ENCODE results near the gene CRACDL. TPM values are rescaled to one million over a fixed set of nuclear protein-coding genes. Genes with fewer than 3 reads are reported as not detected.

Gene CRACDL
- polyA plus RNA-seq, 1 of the 3 experiments (the other 2 are of a cell fraction), result not detected

DNA sequence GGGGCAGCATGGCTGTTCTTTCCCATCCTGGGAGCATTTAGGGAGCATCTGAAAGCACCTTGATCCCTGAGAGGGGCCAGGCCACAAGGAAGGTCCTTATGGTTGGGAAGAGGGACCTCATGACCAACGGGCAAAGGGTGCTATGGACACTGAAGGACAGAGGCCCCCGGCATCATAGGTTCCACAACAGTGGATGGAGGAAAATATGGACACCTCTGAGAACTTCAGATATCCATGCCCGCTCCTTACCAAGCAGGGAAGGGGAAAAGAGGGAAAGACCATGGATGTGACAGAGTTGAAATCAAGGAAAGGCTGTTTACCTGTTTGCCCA, 111.0 kb downstream of the CRACDL start (continued):
- TF ChIP-seq YY1 (IDR thresholded peaks at IDR 0.05; ENCODE audit: low read depth) (no peak), IRF3 (IDR thresholded peaks at IDR 0.05; ENCODE audit: low read depth, low read length) (no peak), NRF1 (IDR thresholded peaks at IDR 0.05; ENCODE audit: low read depth, low read length) (no peak)

DNA sequence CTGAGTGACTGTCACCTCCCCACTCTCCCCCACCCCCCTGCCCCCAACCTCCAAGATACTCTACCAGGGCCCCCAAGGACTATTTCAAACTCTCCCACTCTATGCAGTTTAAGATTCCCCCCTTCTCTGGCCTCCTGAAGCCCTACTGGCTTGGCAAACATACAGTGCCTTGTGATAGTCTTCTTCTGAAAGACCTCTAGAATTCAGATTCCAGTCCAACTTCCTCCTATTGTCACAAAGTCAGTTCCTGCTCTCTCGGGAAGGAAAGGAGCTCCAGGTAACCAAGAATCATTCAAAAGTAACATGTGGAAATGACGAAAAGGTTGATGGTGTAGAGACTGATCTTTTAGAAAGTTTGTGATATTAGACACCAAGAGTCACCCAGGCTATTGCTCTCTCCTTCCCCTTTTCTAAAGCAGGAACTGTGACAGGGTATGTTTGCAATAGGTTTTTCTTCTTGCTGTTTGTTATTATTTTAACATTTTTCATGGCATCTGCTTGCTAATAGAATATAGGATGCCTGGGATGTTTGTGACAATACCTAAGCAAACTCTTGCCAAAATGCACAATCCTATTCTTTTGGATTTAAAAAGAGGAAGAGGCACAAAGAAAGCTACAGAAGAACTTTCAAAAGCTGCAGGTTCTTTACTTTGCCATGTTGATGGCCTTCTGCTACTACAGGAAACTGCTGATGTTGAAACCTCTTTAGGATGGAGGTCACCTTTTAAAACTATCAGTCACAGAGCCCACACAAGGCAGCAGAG, 111.6 kb downstream of the CRACDL start:
- Histone ChIP-seq H3K9me2 (no peaks in the 10 kb centered on the region), H3K9me3 (no peaks in the 10 kb centered on the region), H3F3A (replicated peaks; ENCODE audit: insufficient read depth) (no peaks in the 10 kb centered on the region), H3K4me3 (ENCODE audit: low read depth in 2 of 2, low read length in 1 of 2) (no peak overlapping the region), H3K4me1 (ENCODE audit: control insufficient read depth in 1 of 2, insufficient read depth in 2 of 2, low read depth in 1 of 2, low read length in 1 of 2) (no peaks in the 10 kb centered on the region; a peak in 1 of 4 replicates), H3K9ac (no peak overlapping the region), H3K36me3 (replicated peaks in 1 of 2; ENCODE audit: control insufficient read depth in 1 of 2, insufficient read depth in 2 of 2, low read length in 1 of 2) (no peaks in the 10 kb centered on the region), H4K20me1 (ENCODE audit: insufficient read depth) (no peaks in the 10 kb centered on the region), H3K4me2 (no peak overlapping the region), H3K27me3 (ENCODE audit: insufficient read depth) (peaks cover 10% of the 10 kb centered on the region; the same call in 1 of the 2 replicates), H2AFZ (ENCODE audit: low read depth) (no peak overlapping the region), H3K27ac (ENCODE audit: low read depth in 2 of 2, low read length in 1 of 2) (no peak overlapping the region), H3K79me2 (ENCODE audit: insufficient read depth) (no peaks in the 10 kb centered on the region)
- DNase-seq, result no peak
- CTCF ChIA-PET, result interaction anchor here (0.6 to 1.5 kb wide), 6 partner anchors 10 to 242 kb away, joined by 3 to 10 read pairs (median 4); no protein-coding TSS in a partner anchor
- 50% methylated on average over 2 of the region's 2 CpGs for WGBS (ENCODE audit: low lambda C conversion rate)
- POLR2A ChIA-PET, result no interaction called here
- TF ChIP-seq RAD21 (IDR thresholded peaks at IDR 0.05; ENCODE audit: low read length) (no peak), USF1 (IDR thresholded peaks at IDR 0.05; ENCODE audit: borderline replicate concordance, low read depth) (no peak), GATA2 (CRISPR knock-in tag; IDR thresholded peaks at IDR 0.05) (no peak), USF2 (IDR thresholded peaks at IDR 0.05; ENCODE audit: borderline replicate concordance, low read depth, low read length) (no peak), EP300 (IDR thresholded peaks at IDR 0.05; ENCODE audit: borderline replicate concordance in 1 of 2, low read depth in 1 of 2, low read length in 1 of 2) (no peak)

Measured in SK-N-SH (cell line).